ENCODE results near the gene HSPA5. TPM values are rescaled to one million over a fixed set of nuclear protein-coding genes. Genes with fewer than 3 reads are reported as not detected.

The HSPA5 gene
- total and polyA plus RNA-seq, 2 experiments from 2014 or later = 69.2 to 882 TPM

DNA sequence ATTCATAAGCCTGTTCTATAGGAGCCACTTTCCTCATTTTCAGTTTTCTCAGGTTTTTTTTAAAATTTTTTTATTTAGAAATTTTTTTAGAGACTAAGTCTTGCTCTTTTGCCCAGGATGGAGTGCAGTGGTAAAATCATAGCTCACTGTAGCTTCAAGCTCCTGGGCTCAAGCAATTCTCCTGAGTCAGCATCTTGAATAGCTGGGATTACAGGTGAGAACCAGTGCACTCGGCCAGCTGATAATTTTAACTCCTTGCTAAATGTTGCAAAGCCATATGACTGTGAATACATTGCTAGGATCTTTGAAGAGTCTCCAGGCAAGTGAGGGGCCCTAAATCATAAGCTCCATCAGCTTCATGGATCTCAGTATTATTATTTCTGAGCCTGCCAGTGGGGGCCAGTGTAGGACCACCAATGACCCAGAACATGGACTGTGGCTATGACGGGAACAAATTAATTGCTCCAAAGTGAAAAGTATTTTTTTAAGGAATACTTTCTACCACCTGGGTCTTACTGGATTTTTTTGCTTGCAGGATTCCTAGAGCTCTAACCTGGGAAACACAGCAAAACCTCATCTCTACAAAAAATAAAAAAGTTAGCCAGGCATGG lies 14.7 kb upstream of the HSPA5 start:
- no peaks in the 10 kb centered on the region for H3K36me3 ChIP-seq
- H3K27ac ChIP-seq = no peak overlapping the region
- H3K9me3 ChIP-seq (ENCODE audit: low read depth) = no peaks in the 10 kb centered on the region
- no peaks in the 10 kb centered on the region for H3K27me3 ChIP-seq
- no peak overlapping the region for H3K4me3 ChIP-seq
- peak; percentile 28 to 41 for DNase-seq (ENCODE audit: low read depth in 1 of 2, low spot score in 1 of 2)
- TF ChIP-seq, protein P1, sequence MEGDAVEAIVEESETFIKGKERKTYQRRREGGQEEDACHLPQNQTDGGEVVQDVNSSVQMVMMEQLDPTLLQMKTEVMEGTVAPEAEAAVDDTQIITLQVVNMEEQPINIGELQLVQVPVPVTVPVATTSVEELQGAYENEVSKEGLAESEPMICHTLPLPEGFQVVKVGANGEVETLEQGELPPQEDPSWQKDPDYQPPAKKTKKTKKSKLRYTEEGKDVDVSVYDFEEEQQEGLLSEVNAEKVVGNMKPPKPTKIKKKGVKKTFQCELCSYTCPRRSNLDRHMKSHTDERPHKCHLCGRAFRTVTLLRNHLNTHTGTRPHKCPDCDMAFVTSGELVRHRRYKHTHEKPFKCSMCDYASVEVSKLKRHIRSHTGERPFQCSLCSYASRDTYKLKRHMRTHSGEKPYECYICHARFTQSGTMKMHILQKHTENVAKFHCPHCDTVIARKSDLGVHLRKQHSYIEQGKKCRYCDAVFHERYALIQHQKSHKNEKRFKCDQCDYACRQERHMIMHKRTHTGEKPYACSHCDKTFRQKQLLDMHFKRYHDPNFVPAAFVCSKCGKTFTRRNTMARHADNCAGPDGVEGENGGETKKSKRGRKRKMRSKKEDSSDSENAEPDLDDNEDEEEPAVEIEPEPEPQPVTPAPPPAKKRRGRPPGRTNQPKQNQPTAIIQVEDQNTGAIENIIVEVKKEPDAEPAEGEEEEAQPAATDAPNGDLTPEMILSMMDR (IDR thresholded peaks at IDR 0.05; ENCODE audit: low read depth, low read length) = peak; percentile 39
- no peaks in the 10 kb centered on the region for H3K4me1 ChIP-seq (ENCODE audit: low read depth)

DNA sequence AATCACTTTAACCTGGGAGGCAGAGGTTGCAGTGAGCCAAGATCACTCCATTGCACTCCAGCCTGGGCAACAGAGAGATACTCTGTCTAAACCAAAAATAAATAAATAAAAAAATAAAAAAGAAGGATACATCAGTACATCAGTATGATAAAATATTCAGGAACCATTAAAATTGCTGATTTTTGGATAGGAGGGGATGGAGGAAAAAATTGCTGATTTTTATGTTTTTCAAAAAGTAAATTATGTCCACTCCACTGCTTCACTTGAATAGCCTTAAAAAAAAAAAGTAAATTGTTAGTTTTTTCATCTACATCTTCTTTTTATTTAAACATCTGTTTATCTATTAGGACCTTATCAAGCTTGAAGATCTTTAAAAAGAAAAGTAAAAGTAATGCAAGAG lies 13.1 kb upstream of the HSPA5 start:
- Histone ChIP-seq H3K4me1 (ENCODE audit: low read depth) (no peaks in the 10 kb centered on the region), H3K4me3 (no peak overlapping the region), H3K9me3 (ENCODE audit: low read depth) (no peaks in the 10 kb centered on the region), H3K36me3 (no peaks in the 10 kb centered on the region), H3K27ac (no peak overlapping the region), H3K27me3 (no peaks in the 10 kb centered on the region)
- no peak for DNase-seq (ENCODE audit: low read depth in 1 of 2, low spot score in 1 of 2)
- TF ChIP-seq, protein P1 (IDR thresholded peaks at IDR 0.05; ENCODE audit: low read depth, low read length) = no peak

DNA sequence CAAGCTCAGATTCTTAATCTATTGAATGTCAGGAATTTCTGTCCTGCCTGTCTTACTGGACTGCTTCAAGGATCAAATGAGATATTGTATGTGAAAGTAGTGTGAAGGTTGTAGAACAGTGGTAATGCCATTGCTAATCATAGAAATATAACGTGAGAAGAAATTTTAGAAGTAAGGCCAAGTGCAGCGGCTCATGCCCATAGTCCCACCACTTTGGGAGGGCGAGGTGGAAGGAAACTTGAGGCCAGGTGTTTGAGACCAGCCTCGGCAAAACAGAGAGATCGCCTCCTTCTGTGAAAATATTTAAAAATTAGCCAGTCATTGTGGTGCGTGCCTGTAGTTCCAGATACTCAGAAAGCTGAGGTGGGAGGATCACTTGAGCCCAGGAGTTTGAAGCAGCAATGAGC lies 5.1 kb upstream of the HSPA5 start:
- Histone ChIP-seq H3K9me3 (ENCODE audit: low read depth) (no peaks in the 10 kb centered on the region), H3K4me3 (no peak overlapping the region), H3K36me3 (no peaks in the 10 kb centered on the region), H3K27ac (no peak overlapping the region), H3K4me1 (ENCODE audit: low read depth) (no peaks in the 10 kb centered on the region), H3K27me3 (no peaks in the 10 kb centered on the region)
- DNase-seq (ENCODE audit: low read depth in 1 of 2, low spot score in 1 of 2) = no peak
- TF ChIP-seq, protein P1 (IDR thresholded peaks at IDR 0.05; ENCODE audit: low read depth, low read length) = no peak

DNA sequence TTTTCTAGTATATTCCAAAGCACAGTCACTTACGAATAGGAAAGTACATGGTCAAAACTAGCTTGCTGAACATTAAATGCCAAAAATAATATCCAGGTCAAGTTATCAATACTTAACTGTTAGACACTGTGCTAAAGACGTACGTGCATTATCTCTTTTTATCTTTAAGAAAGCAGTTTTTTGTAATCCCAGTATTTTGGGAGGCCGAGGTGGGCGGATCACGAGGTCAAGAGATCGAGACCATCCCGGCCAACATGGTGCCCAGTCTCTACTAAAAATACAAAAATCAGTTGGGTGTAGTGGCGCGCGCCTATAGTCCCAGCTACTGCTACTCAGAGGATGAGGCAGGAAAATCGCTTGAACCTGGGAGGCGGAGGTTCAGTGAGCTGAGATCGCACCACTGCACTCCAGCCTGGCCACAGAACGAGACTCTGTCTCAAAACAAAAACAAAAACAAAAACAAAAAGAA lies 2.7 kb upstream of the HSPA5 start:
- Histone ChIP-seq H3K4me1 (ENCODE audit: low read depth) (peaks cover 9% of the 10 kb centered on the region), H3K27me3 (no peaks in the 10 kb centered on the region), H3K4me3 (no peak overlapping the region), H3K9me3 (ENCODE audit: low read depth) (no peaks in the 10 kb centered on the region), H3K36me3 (peaks cover 6% of the 10 kb centered on the region), H3K27ac (no peak overlapping the region)
- no peak for DNase-seq (ENCODE audit: low read depth in 1 of 2, low spot score in 1 of 2)
- TF ChIP-seq, protein P1 (IDR thresholded peaks at IDR 0.05; ENCODE audit: low read depth, low read length) = no peak

DNA sequence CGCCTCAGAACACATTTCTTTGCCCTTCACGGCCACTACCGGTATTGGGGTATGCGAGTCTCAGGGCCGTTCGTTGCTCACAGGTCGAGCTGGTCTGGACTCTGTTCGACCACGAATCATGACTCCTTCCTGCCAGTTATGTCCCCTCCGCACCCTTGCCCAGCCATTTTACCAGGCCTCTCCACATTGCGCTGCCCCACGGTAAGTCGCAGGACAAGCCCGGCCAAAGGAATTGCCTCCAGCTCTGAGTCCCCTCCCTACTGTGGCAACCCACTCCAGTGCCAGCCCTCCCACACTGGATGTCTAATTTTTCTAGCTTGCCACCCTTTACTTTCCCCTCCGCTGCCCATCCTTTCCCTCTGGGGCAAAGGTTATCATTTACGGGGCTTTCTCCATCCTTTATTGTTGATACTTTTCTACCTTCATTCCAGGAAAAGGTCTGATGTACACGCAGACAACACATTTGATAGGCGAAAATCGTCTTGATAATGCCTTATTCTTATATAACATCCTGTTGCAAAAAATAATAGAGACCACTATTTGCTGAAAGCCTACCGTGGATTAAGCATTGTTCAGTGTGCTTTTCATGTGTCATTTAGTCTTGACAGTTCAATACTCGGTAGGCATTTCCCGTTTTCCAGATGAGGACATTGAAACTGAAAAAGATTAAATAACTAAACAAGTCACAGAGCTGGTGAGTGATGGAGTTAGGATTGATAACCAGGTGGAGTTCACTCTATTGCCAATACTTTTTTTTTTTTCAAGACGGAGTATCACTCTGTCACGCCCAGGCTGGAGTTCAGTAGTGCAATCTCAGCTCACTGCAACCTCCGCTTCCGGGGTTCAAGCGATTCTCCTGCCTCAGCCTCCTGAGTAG lies 958 bp upstream of the HSPA5 start:
- Histone ChIP-seq H3K27me3 (no peaks in the 10 kb centered on the region), H3K4me3 (peak overlapping the region; percentile 71), H3K36me3 (peaks cover 23% of the 10 kb centered on the region), H3K27ac (peak overlapping the region; percentile 98), H3K4me1 (ENCODE audit: low read depth) (peaks cover 24% of the 10 kb centered on the region), H3K9me3 (ENCODE audit: low read depth) (no peaks in the 10 kb centered on the region)
- TF ChIP-seq, protein P1 (IDR thresholded peaks at IDR 0.05; ENCODE audit: low read depth, low read length) = no peak
- DNase-seq (ENCODE audit: low read depth in 1 of 2, low spot score in 1 of 2) = no peak

All from cardiac muscle cell (in vitro differentiated cells and primary cell).